NK-92 (cell line): ENCODE measurements around the gene SH3TC1.

Experiments used
- DNase-seq: peaks from one replicate; lab custom pipeline; 2025; ENCODE audit not compliant: unreplicated experiment; lab: John Stamatoyannopoulos, UW

Gene SH3TC1

DNA sequence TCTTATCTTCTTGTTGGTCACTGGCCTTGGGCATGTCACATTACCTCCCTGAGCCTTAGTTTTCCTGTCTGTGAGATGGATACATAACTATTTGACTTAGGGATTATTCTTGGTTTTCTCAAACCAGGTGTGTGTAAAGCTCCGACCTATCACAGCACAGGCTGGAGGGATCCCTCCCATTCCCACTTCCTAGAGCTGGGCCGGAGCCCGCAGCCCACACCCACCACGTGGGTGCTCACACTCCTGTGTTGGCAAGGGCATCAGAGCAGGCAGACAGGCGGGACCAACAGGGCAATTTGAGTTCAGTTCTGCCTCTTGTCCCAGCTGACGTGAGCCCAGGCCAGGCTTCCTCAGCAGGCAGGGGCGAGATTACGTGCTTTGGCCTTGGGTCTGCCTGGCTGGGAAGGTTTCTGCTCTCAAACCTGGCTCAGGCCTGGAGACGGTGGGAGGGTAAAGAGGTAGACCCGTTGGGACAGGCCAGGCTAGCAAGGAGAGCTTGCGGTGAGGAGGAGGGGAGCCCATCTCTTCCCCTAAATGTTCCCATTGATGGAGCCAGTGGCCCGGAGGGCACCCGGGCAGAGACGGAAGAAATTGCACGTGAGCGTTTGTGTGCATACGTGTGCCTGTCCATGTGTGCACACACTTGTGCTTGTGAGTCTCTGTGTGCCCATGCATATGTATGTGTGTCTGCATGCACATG, 734 bp upstream of the SH3TC1 start:
- no peak for DNase-seq

DNA sequence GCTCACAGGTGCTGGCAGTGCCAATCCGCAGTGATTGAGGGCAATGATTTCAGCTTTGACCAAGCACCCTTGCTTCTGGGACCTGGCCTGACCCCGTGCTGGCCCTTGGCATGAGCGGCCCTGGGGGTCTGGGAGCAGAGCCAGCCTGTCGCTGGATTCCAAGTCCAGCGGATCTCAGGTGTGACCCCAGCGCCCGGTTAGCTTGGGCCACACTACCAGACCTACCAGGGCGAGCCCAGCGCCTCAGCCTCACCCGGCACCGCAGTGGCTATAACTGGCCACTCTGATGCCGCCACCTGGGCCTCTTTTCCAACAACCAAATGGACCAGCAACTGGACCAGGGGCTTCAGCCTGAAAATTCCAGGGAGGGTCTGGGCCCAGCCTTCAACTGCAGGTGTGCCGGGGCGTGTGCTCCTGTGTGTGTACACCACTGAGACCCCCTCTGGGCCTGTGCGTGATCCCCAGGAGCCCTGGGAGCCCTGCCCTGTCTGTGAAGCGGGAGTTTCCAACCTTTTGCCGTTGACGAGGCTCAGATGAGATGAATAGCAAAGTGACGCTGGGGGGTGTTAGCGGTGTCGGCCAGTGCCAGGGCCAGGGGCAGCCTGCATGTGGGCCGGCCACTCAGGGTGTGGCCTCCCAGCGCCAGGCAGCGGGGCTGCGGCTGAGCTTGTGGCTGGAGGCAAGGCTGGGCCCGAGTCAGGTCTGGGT, 658 bp downstream of the SH3TC1 start:
- DNase-seq = no peak

DNA sequence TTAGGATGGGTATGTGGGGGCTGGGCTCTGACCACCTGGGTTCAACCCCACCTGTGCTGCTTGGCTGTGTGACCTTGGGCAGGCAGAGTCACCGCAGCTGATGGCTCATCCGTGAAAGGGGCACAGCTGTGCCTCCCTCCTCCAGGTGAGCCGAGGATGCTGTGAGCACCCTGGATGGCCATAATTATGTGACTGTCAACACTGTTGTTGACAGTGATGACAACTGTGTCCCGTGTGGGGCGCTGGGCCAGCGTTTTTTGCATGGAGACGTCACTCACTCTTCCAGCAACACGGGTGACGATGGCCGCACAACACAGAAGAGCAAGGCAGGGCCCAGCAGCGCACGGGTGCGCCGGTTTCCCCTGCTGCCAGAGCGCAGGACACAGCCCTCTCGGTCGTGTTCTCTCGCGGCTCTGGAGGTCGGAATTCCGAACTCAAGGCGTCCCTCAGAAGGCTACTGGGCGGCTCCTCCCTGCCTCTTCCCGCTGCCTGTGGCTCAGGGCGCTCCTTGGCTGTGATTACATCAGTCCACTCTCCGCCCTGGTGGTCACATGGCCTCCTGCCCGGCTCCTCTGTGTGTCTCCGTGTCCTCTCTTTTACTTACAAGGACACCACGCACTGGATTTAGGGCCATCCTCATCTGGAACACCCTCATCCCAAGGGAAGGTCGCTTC, 1.3 kb downstream of the SH3TC1 start:
- no peak for DNase-seq

DNA sequence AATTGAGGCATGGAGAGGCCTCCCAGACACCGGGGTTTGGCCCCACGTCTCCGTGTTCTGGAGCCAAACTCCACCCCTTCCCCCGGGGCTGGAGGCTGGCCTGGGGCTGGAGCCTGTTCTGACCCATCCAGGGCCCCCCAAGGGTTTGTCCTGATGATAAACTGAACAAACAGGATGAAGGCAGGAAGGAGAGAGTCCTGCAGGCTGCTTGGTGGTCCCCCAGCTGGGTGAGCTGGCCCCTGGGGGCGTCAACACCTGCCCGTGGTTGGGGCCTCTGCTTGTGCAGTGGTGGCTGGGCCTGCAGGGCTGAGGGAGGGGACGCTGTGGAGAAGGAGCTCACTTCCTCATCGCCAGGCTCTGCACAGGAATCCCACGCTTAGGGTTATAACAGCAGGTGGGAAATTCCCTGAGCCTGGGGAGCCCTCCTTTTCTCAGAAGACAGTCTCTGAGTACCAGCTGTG, 2.3 kb downstream of the SH3TC1 start:
- DNase-seq = no peak

DNA sequence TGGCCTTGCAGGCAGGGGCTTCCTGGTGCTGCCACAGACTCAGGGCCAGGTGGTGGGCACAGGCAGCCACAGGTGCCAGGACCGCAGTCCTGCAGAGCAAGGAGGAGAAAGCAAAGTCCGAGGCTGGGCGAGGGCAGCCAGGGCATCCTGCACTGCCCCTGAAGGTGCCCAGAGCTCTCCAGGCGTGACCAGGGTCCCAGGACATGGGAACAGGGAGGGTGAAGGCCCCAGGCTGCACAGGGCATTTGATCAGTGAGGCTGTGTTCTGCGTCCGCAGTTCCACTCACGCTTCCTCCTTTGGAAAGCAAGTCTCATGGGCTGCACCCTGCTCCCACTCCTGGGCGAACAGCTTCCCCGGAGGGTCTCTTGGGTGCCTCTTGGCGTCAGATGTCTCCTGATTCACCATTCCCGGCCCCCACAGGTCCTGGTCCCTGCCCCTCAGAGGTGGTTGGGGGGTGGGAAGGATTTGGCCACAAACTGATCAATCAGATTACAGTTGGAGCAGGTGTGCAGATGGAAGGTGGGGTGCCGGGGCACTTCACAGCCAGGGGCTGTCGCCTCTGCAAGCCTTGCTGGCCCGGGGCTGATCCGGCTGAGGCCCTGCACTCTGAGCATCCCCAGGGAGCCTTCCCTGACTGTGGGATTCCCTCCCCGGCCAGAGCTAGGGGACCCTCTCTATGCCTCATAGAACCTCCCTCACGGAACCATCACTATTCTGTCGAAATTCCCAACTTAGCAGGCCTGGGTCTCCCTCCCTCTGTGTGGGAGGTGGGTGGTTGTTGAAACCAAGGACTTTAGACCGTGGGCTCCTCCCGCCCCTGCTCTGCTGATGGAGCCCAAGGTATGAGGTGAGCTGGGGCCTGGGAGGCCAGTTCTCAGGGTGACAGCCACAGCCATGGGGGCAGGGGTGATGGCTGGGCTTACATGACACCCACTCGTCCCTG, 3.3 kb downstream of the SH3TC1 start:
- no peak for DNase-seq

DNA sequence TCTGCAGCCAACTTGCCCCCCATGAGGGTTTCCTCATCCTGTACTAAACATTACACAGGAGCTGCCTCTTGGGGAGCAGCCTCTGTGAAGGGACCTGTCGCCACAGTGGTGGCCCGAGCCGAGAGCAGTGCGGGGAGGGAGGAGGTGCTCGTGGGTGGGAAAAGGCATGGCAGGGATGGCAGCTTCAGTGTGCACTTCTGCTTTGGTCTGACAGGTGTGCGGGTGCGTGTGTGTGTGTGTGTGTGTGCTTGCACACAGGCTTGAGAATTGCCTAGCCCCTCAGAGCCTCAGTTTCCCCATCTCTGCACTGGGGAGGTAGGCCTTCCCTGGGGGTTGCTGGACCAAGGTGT, 3.9 kb downstream of the SH3TC1 start:
- DNase-seq = no peak

DNA sequence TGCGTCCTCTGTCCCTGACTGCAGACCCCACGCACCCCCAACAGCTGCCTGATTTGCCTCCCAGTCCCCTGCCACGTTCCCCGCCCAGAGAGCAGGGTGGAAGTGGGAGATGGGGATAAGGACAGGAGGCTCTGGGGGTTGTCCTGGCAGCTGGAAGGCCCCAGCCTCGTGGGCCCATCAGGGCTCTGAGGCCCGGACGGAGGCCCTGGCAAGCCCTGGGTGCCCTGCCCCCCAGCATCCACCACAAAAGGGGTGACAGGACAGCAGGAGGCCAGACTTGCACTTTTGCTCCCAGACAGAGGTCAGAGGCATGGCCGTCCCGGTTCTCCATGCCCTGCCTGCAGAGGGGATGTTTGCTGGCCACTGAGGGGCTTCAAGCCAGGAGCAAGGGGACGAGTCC, 4.7 kb downstream of the SH3TC1 start:
- DNase-seq = no peak

DNA sequence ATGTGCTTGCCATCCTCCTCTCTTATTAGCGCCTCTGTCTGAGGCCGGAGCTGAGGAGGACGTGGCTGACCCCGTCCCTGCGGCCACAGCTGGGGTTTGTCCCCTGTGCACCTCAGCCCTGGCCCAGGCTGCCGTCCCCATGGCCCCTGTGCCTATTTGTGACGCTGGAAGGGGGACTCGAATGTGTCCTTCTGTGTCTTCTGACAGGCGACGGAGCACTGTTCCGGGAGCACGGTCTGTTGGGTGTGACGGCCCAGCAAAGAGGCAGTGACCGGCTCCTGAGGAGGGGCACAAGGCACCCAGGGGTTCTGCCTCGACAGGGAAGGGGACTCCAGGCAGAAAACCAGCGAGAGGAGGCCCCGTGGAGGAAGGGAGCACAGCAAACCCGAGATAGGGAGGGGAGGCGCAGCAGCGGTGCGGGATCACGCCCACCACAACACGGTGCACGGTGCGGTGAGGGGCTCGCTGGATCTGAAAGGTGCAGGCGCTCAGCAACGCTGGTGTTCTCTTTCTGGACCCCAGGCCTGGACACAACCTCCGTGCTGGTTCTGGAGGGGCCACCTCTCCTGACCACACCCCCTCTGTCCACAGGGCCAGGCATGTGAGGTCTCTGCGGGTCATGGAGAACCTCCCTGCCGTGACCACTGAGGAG, 5.6 kb downstream of the SH3TC1 start:
- no peak for DNase-seq

DNA sequence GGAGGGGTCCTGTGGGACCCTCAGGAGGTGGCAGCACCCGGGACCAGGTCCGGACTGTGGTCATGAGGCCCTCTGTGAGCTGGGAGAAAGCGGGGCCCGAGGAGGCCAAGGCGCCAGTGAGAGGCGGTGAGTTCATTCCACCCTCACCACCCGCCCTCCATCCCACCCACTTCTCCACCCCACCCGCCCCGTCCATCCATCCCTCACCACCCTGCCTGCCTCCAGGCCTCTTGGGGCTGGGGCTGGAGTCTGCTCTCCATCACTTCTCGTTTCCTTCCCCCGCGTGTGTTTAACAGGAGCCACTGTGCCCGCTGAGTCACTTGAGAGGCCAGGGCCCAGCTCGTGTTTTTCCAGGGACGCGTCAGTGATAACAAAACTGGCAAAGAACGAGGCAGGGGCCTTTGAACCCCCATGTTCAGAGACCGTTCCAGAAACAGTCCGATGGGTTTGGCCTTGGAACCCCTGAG, 6.2 kb downstream of the SH3TC1 start:
- no peak for DNase-seq

DNA sequence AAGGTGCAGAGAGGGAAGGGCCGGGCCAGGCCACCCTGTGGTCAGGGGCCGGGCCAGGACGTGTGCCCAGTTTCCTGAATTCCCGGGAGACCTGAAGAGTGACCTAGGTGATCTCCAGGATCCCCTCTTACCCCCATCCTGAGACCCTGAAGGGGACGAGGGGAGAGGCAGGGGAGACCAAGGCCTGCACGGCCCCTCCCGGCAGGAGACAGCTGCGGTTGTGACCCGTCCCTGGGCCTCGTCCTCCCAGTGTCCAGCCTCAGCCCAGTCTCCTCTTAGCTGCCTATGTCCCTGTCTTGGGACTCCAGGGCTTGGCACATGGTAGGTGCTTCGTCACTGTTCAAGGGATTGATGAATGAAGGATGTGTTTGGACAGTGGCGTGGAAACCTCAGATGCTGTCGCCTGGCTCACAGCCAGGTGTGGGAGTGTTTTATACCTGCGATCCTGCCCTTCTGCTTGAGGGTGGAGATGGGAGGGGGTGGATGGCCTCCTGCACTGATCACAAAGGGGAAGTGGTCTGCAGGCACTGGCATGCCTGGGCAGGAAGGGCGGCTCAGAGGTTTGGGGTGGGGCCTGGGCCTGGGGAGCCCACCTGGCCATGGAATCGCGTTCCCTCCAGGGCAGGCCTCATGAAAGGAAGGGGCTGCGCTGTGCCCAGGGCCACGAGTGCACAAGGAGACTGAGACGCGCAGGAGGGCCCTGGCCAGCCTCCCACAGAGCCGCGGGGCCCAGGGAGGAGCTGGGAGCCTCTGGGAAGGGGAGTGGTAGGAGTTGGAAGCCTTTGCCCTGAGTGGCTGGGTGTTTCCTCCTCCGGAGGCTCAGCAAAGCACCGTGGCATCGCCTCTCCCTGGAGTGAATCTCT, 6.9 kb downstream of the SH3TC1 start:
- no peak for DNase-seq

DNA sequence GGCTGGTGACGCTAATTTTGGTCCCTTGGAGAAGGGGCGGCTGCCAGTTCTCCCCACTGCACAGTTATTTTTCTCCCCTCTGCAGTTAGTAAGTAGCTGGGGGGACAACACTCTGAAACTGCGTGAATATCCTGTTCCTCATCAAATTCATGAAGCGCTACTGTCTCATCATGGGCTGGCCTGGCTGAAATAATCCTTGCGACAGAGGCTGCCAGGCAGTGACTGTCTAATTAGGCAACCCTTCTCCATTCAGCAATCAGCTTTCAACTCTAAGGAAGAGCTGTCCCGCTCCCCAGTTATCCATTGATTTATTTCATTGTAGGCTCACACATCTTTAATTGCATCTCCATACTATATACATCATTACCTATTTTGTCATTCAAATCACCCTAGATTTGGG, 8.2 kb downstream of the SH3TC1 start:
- DNase-seq = no peak

DNA sequence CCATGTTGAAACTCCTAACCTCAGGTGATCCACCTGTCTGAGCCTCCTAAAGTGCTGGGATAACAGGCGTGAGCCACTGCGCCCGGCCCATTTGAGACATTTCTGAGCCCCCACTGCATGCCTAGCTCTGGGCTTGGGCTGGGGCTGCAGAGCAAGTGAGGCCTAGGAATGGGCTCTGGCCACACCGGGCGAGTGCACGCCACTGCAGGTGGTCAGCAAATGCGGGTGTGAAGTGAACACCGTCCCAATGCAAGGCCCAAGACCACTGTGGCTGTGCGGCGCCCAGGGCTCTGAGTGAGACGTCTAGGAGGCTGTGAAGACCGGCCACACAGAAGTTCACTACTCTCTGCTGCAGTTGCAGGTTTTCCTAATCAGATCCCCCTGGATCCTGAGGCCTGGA, 9.5 kb downstream of the SH3TC1 start:
- no peak for DNase-seq

DNA sequence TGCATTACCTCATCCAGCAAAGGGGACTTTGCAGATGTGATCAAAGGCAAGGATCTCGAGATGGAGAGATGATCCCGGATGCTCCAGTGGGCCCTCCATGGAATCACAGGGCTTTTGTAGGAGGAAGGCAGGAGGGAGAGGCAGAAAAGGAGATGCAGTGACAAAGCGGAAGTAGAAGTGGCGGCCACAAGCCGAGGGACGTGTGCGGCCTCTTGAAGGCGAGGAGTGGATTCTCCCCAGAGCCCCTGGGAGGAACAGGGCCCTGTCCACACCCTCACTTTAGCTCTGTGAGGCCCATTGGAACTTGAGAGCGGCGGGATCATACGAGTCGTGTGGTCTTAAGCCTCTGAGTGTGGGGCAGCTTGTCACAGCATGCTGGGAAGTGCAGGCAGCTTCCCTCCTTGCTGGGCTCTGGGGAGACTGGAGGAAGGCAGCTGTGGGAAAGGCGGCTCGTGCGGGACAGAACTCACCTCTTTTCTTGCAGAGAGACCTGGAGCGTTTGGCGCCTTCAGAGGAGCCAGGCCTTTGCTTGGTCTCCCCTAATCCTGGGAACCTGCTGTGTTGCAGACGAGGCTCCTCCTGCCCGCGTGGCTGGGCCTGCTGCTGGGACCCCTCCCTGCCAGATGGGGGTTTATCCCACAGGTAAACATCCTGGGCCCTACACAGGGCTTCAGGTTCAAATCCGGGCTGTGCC, 10.2 kb downstream of the SH3TC1 start:
- DNase-seq = no peak

DNA sequence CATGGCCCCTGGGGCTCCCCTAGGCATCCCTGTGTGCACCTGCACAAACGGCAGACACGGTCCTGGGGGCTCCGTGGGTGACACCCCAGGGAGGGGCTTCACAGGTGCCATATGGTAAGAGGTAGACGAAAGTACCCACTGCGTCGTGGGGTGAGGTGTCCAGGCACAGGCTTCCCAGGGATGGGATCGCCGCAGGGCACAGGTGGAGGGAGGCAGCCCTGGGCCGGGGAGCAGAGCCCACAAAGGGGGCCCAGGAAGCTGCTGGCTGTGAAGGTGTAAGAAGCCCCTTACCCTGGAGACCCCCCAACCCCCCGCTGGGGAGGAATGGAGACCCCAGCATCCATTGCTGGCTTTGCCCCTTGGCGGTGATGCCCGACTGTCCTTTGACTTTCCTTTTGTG, 10.9 kb downstream of the SH3TC1 start:
- DNase-seq = no peak

DNA sequence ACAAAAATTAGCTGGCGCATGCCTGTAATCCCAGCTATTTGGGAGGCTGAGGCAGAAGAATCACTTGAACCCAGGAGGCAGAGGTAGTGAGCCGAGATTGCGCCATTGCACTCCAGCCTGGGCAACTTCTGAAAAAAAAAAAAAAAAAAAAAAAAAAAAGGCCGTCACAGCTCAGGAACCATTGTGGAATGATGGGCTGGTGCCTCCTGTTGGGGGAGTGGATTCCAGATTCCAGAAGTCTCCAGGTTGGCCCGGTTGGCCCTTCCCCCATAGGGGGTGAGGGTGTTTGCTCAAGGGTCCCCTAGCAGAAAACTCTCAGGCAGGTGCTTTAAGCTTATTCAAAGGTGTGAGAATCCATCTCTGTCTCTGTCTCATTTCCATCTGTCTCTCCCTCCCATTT, 11.5 kb downstream of the SH3TC1 start:
- DNase-seq = no peak

DNA sequence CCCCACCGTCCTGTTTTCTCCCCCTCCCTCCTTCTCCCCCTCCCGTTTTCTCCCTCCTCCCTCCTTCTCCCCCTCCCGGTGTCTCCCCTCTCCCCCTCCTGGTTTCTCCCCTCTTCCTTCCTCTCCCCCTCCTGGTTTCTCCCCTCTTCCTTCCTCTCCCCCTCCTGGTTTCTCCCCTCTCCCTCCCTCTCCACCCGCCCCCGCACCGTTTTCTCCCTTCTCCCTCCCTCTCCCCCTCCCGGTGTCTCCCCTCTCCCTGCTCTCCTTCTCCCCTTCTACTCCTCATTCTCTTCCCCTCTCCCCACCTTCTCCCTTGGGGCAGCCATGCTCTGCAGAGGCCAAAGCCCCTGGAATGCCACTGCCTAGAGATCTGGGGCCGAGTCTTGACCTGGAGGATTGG, 12.2 kb downstream of the SH3TC1 start:
- no peak for DNase-seq

DNA sequence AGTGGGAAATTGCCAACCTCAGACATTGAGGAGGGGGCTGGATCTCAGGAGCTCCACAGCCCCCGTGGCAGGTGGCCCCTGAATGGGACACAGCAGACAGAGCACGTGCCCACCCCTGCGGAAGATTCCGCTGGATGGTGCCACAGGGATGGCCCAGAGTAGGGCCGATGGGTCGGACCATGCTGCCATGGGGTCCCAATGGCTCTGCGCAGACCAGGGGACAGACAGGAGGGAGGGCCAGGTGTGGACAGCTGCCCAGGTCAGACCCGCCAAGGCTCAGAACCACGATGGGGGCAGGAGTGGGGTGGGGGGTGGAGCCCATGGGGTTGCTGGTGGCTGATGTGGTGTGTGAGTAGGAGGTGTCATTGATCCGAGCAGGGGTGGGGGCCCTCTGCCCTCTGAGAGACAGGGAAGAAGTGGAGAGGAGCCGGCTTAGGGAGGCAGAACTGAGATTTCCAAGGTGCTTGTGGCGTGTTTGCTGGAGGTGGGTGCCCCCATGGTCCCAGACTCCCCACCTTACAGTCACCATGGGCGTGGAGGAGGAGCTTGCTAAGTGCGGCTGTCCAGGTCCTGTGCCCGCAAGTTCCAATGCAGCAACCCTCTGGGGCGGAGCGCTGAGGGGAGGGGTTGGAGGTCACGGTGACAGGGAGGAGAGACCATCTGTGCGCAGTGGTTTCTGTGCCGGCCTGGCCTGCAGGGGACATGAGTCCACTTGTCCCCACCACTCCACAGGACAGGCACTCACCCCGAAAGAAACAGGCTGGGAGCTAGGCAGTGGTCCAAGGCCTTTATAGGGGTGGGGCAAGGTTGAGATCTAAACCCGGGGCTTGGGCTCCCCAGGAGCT, 12.9 kb downstream of the SH3TC1 start:
- no peak for DNase-seq

DNA sequence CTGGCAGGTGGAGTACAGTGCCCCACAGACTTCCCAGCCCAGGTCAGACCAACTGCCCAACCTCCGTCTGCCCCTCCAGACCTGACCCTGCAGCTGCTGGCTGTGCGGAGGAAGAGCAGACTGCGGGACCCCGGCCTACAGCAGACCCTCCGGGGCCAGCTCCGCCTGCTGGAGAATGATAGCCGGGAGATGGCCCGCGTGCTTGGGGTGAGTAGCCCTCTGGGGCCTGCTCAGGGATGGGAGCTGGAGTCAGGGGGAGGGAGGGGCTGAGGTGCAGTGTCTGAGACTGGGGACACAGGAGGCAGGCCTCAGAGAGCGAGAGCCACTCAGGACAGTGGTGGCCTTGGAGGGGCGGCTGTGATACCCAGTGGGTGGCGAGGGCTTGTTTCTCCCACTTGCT, 13.5 kb downstream of the SH3TC1 start:
- DNase-seq = no peak
